ENCODE data around the gene PCYT2. TPM values are rescaled to one million over a fixed set of nuclear protein-coding genes. Genes with fewer than 3 reads are reported as not detected.

Gene PCYT2
- total RNA-seq (10 to 100 TPM; 14.6 to 20.8 TPM), polyA plus RNA-seq (10 to 100 TPM; 30.1 to 33.2 TPM)
- long read RNA-seq, donor 1, full-length matches to known transcripts, result 83 of 103 reads
- long read RNA-seq, donor 1, partial matches to known transcripts, result 9 of 103 reads
- long read RNA-seq, donor 1, other reads (novel, unspliced or antisense), result 11 of 103 reads
- long read RNA-seq, donor 2, full-length matches to known transcripts, result 18 of 22 reads
- long read RNA-seq, donor 2, partial matches to known transcripts, result 4 of 22 reads
- long read RNA-seq, donor 2, other reads (novel, unspliced or antisense), result 0 of 22 reads

GRCh38 chr17:81911277-81911961 lies at the start of gene PCYT2:
PCYT2 (minus strand) TSS chr17:81911399; CDS start chr17:81911355, 44 bp downstream.
- Histone ChIP-seq H3K4me1 (ENCODE audit: control insufficient read depth in 1 of 2, insufficient read depth in 2 of 2, low read length in 2 of 2) (no peaks in the 10 kb centered on the region), H3K9me3 (ENCODE audit: control insufficient read depth, low read length) (no peaks in the 10 kb centered on the region), H3K27me3 (ENCODE audit: control insufficient read depth in 1 of 2, insufficient read depth in 2 of 2, low read length in 1 of 2) (no peaks in the 10 kb centered on the region), H3K4me3 (ENCODE audit: low read length in 2 of 2) (peak within 1 kb of the TSS; percentile 56 to 72), H3K27ac (ENCODE audit: low read depth in 1 of 2, low read length in 2 of 2) (no peak within 1 kb of the TSS), H3K36me3 (ENCODE audit: control insufficient read depth in 1 of 2, insufficient read depth in 2 of 2, low read length in 1 of 2) (no peaks in the 10 kb centered on the region)
- peak; percentile 93 to 96 for DNase-seq
- 1 to 2% methylated on average over 51 to 84 of the region's 84 CpGs for whole genome bisulfite sequencing, 2 donors
- ATAC-seq (ENCODE audit: low FRiP score), result peak; percentile 88
- intact Hi-C loops (cut with DNase I), result no loop called here

- WGBS, 2 donors, result 2 to 3% methylated on average over 44 to 98 of the region's 98 CpGs
- DNase-seq (peak in 1 of 2 donors; percentile 78), ATAC-seq (ENCODE audit: low FRiP score) (no peak)
- intact Hi-C loops (cut with DNase I), result no loop called here
- Histone ChIP-seq H3K27me3 (ENCODE audit: control insufficient read depth in 1 of 2, insufficient read depth in 2 of 2, low read length in 1 of 2) (no peaks in the 10 kb centered on the region), H3K4me1 (ENCODE audit: control insufficient read depth in 1 of 2, insufficient read depth in 2 of 2, low read length in 2 of 2) (no peaks in the 10 kb centered on the region), H3K27ac (ENCODE audit: low read depth in 1 of 2, low read length in 2 of 2) (no peak overlapping the region), H3K4me3 (ENCODE audit: low read length in 2 of 2) (no peak overlapping the region), H3K36me3 (ENCODE audit: control insufficient read depth in 1 of 2, insufficient read depth in 2 of 2, low read length in 1 of 2) (no peaks in the 10 kb centered on the region), H3K9me3 (ENCODE audit: control insufficient read depth, low read length) (no peaks in the 10 kb centered on the region)
Measured at GRCh38 chr17:81960130-81960958, 49.1 kb upstream of the PCYT2 start.

GRCh38 chr17:81959362-81960129 lies 48.3 kb upstream of the PCYT2 start:
- DNase-seq (peak; percentile 80 to 93), ATAC-seq (ENCODE audit: low FRiP score) (peak; percentile 87)
- 1 to 2% methylated on average over 96 to 112 of the region's 112 CpGs for WGBS, 2 donors
- no peak overlapping the region for H3K27ac ChIP-seq (ENCODE audit: low read depth in 1 of 2, low read length in 2 of 2)
- H3K9me3 ChIP-seq (ENCODE audit: control insufficient read depth, low read length), result no peaks in the 10 kb centered on the region
- H3K4me3 ChIP-seq (ENCODE audit: low read length in 2 of 2), result no peak overlapping the region
- intact Hi-C loops (cut with DNase I), result loop anchor here (1.0 to 10.0 kb wide), 3 partner anchors 61 to 195 kb away; no protein-coding TSS in a partner anchor
- H3K4me1 ChIP-seq (ENCODE audit: control insufficient read depth in 1 of 2, insufficient read depth in 2 of 2, low read length in 2 of 2), result no peaks in the 10 kb centered on the region
- H3K36me3 ChIP-seq (ENCODE audit: control insufficient read depth in 1 of 2, insufficient read depth in 2 of 2, low read length in 1 of 2), result no peaks in the 10 kb centered on the region
- no peaks in the 10 kb centered on the region for H3K27me3 ChIP-seq (ENCODE audit: control insufficient read depth in 1 of 2, insufficient read depth in 2 of 2, low read length in 1 of 2)

GRCh38 chr17:81958633-81959342 lies 47.6 kb upstream of the PCYT2 start:
- Histone ChIP-seq H3K4me1 (ENCODE audit: control insufficient read depth in 1 of 2, insufficient read depth in 2 of 2, low read length in 2 of 2) (no peaks in the 10 kb centered on the region), H3K36me3 (ENCODE audit: control insufficient read depth in 1 of 2, insufficient read depth in 2 of 2, low read length in 1 of 2) (no peaks in the 10 kb centered on the region), H3K27ac (ENCODE audit: low read depth in 1 of 2, low read length in 2 of 2) (no peak overlapping the region), H3K4me3 (ENCODE audit: low read length in 2 of 2) (no peak overlapping the region), H3K27me3 (ENCODE audit: control insufficient read depth in 1 of 2, insufficient read depth in 2 of 2, low read length in 1 of 2) (no peaks in the 10 kb centered on the region), H3K9me3 (ENCODE audit: control insufficient read depth, low read length) (no peaks in the 10 kb centered on the region)
- 53 to 56% methylated on average over 15 of the region's 15 CpGs for WGBS, 2 donors
- DNase-seq (peak in 1 of 2 donors; percentile 75), ATAC-seq (ENCODE audit: low FRiP score) (no peak)
- intact Hi-C loops (cut with DNase I), result loop anchor here (1.0 to 10.0 kb wide), 3 partner anchors 62 to 196 kb away; no protein-coding TSS in a partner anchor

DNA sequence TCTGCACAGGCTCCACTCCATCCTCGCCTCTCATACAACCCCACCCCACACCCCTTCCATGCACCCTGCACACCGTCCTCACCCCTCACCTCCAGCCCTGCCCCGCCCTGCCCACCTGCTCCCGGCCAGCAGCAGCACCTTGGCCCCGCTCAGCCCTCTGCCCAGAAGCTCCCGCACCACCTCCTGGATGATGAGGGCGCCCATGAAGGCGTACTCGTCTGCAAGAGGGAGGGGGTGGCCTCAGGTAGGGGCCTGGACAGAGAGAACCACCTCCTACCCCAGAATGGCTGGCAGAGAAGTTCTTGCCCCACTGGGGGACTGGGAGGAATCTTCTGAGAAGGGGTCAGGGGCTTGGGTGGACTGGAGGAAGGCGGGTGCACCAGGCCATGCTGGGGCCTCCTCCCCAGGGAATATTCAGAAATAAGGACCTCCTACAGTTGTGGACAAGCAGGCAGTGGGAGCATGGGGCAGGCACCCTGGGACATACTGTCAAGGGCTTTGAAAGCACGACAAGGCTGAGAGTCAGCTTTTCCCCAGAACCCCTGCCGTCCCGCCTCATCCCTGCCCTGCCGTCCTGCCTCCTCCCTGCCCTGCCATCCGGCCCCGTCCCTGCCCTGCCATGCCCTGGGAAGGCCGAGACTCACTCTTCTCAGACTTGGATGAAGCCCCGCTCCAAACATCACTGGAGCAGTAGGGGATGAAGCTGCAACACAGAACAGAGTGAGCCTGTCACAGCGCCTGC lies 46.7 kb upstream of the PCYT2 start:
- Histone ChIP-seq H3K4me3 (ENCODE audit: low read length in 2 of 2) (no peak overlapping the region), H3K4me1 (ENCODE audit: control insufficient read depth in 1 of 2, insufficient read depth in 2 of 2, low read length in 2 of 2) (no peaks in the 10 kb centered on the region), H3K9me3 (ENCODE audit: control insufficient read depth, low read length) (no peaks in the 10 kb centered on the region), H3K27me3 (ENCODE audit: control insufficient read depth in 1 of 2, insufficient read depth in 2 of 2, low read length in 1 of 2) (no peaks in the 10 kb centered on the region), H3K36me3 (ENCODE audit: control insufficient read depth in 1 of 2, insufficient read depth in 2 of 2, low read length in 1 of 2) (no peaks in the 10 kb centered on the region), H3K27ac (ENCODE audit: low read depth in 1 of 2, low read length in 2 of 2) (no peak overlapping the region)
- intact Hi-C loops (cut with DNase I), result loop anchor here (2.0 to 10.0 kb wide), 2 partner anchors 63 to 197 kb away; no protein-coding TSS in a partner anchor
- DNase-seq, result peak in 1 of 2 donors; percentile 75
- no peak for ATAC-seq (ENCODE audit: low FRiP score)
- WGBS, 2 donors, result 74 to 78% methylated on average over 19 of the region's 19 CpGs

GRCh38 chr17:81956607-81957589 lies 45.7 kb upstream of the PCYT2 start:
- intact Hi-C loops (cut with DNase I), result loop anchor here (10.0 kb wide), 1 partner anchor 198 kb away; no protein-coding TSS in a partner anchor
- H3K27me3 ChIP-seq (ENCODE audit: control insufficient read depth in 1 of 2, insufficient read depth in 2 of 2, low read length in 1 of 2), result no peaks in the 10 kb centered on the region
- H3K9me3 ChIP-seq (ENCODE audit: control insufficient read depth, low read length), result no peaks in the 10 kb centered on the region
- 88 to 89% methylated on average over 45 of the region's 45 CpGs for WGBS, 2 donors
- H3K4me3 ChIP-seq (ENCODE audit: low read length in 2 of 2), result no peak overlapping the region
- H3K27ac ChIP-seq (ENCODE audit: low read depth in 1 of 2, low read length in 2 of 2), result no peak overlapping the region
- no peaks in the 10 kb centered on the region for H3K36me3 ChIP-seq (ENCODE audit: control insufficient read depth in 1 of 2, insufficient read depth in 2 of 2, low read length in 1 of 2)
- peak in 1 of 2 donors; percentile 76 for DNase-seq
- no peaks in the 10 kb centered on the region for H3K4me1 ChIP-seq (ENCODE audit: control insufficient read depth in 1 of 2, insufficient read depth in 2 of 2, low read length in 2 of 2)
- ATAC-seq (ENCODE audit: low FRiP score), result no peak
